GM21737 (cell line): Measurements from ENCODE around the gene ZNF416.

ENCODE experiments used
- ATAC-seq: cut with Tn5 transposase; IDR thresholded peaks from one replicate; pipeline ENCODE4 v1.9.1; 2021; ENCODE audit warnings: mild to moderate bottlenecking, moderate library complexity; ENCODE audit not compliant: unreplicated experiment

ZNF416 gene

DNA sequence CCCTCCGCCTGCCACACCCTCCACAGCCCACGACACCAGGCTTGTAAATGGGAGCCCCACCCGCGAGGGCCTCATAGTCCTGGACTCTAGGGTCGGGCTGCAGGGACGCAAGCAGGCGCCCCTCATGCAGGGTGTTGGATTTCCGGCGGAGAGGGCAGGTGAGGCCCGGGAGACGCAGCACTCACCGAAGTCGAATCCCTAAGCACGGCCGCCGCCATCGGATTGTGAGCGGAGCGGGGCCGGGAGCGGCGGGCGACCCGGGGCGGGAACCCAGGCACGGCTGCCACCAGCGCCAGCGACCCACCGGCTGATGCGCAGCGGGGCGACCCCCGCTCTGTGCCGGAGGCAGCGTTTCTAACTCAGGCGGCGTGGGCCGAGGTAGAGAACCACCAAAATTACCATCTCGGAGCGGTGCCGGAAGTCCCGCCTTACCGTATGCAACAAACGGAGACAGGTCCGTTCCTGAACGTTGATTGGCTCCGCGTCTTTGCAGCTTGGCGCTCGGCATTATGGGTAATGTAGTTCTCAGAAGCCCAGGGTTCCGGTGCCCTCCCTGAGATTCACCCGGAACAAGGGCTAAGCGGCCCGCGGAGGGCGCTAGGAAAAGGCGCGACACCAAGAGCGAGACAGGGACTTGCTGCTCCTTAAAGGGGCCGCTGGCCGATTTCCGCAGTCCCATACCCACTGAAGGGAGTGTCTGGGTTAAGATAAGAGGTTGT lies at the start of gene ZNF416:
Gene ZNF416 (minus strand): TSS at position 425 of the 719 bp plus-strand sequence. CDS start 207 bp downstream, at position 218.
- ATAC-seq, result peak; percentile 83

DNA sequence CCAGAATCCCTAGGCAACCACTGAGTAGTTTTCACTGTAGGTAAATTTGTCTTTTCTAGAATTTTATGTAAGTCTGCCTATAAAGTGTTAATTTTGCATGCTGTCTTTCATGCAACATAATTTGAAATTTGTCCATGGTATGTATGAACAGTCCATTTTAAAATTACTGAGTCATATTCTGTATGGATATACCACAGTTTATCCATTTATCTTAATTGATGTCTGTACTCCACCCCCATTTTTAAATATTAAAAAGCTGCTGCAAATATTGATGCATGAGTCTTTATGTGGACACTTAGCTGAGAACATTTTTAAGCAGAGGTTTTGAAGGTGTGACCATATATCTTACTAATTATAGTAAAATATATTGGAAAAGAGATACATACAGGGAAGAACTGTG lies 44.4 kb upstream of the ZNF416 start:
- no peak for ATAC-seq

DNA sequence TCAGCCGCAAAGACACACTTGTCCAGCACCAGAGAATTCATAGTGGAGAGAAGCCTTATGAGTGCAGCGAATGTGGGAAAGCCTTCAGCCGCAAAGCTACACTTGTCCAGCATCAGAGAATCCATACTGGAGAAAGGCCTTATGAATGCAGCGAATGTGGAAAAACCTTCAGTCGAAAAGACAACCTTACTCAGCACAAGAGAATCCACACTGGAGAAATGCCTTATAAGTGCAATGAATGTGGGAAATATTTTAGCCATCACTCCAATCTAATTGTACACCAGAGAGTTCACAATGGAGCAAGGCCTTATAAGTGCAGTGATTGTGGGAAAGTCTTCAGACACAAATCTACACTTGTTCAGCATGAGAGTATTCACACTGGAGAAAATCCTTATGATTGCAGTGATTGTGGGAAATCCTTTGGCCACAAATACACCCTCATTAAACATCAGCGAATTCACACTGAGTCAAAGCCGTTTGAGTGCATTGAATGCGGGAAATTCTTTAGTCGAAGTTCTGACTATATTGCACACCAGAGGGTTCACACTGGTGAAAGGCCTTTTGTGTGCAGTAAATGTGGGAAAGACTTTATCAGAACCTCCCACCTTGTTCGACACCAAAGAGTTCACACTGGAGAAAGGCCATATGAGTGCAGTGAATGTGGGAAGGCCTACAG lies 42.1 kb upstream of the ZNF416 start:
- ATAC-seq, result no peak

DNA sequence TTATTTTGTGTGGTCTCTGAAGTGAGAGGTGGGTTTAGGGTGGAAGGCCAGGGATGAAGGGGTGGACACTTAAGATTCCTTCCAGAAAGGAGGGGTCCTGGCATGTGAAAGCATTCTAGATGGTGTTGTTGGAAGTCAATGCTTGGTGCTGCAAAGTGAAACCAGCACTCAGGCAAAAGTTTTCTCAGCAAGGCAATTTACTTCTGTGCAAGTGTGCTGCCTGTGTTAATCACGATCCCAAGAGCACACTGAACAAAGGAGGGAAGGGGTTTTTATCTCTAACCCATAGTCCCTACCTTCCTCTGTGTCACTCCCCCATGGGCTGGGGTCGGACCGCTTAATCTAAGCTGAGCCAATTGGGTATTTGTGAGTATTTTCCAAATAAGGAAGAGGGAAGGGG lies 36.6 kb upstream of the ZNF416 start:
- ATAC-seq, result no peak

DNA sequence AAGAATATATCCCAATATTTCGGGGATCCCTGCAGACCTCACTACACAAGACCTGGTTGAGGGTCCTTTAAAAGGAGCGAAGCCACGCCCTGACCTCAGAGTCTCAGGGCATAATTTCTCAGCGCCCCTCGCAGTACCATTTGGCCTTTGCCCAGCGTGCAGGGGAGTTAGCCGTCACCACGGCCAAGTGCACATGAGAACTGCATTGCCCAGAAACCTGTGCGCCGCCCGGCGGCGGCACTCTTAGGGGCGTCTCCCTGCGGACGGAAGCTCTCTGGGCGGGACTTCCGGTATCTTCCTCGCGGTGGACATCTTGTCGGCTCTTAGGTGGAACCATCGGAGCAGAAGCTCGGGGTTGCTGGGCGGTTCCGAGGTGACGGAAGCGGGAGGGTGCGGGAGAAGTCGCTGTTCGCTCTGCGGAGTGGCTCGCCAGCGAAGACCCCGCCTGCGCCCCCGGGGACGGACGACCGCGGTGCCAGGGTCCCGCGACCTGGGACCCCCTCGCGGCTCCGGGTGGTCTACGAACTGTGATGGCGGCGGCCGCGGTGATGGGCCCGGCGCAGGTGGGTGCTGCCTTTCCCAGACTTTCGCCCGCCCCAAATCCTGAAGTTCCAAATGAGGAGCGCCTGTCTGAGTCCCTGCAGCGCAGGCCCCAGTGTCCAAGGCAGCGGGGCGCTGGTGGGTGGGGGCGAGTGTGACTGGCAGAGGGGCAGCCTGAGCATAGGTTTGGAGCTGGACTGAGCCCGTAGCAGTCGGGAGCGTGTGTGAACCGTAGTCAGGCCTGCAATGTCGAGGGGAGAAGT lies 35.4 kb upstream of the ZNF416 start, which contains the start of gene ZNF134:
Gene ZNF134 (plus strand): TSS at position 302 of the 803 bp plus-strand sequence. CDS start 5,227 bp downstream, outside the sequence.
- peak; percentile 91 for ATAC-seq

DNA sequence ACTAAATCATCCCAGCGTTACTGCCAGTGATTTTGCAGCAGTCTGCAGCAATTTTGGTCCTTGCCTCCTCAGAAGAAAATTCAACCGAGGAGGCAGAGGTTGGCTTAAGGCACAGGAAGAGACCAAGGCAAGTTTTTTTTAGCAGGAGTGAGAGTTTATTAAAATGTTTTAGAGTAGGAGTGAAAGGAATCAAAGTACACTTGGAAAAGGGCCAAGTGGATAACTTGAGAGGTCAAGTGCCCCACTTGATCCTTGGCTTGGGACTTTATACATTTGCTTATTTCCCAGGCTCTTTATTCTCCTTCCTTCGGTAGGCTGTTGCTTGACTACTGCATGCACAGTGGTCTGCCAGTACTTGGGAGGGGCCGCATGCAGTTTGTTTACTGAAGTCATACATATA lies 32.4 kb upstream of the ZNF416 start:
- ATAC-seq, result no peak

DNA sequence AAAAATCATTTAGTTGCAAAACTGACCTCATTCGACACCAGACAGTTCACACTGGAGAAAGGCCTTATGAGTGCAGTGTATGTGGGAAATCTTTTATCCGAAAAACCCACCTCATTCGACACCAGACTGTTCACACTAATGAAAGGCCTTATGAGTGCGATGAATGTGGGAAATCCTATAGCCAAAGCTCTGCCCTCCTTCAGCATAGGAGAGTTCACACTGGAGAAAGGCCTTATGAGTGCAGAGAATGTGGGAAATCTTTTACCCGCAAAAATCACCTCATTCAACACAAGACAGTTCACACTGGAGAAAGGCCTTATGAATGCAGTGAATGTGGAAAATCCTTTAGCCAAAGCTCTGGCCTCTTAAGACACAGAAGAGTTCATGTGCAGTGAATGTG lies 28.2 kb upstream of the ZNF416 start:
- no peak for ATAC-seq

DNA sequence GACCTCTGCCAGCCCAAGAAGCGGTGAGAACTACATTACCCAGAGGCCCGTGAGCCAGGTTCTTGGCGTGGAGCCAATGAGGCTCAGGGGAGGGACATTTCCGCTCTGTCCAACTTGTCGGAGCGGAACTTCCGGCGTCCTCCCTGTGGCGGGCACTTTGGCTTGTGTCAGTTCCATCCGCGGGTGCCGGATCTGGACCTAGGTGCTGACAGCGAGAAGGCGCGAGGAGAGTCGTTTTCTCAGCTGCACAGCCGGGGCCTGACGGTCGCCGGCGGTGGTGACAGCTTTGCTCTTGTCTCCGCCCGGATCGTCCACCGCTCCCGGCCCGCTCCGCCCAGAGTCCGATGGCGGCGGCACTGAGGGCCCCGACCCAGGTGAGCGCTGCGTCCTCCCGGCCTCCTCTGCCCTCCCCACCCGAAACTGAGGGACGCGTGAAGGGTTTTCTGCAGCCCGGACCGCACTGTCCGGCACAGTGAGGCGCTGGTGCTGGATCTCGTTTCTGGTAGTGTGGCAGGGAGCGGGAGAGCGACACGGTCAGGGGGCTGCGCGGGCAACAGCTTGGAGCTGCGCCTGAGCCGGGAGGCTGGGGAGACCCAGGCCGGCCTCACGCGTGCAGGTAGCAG lies 21.2 kb upstream of the ZNF416 start, which contains the start of gene ZNF530:
Gene ZNF530 (plus strand): TSS at position 125 of the 623 bp plus-strand sequence. CDS start 4,461 bp downstream, outside the sequence.
- peak; percentile 85 for ATAC-seq

DNA sequence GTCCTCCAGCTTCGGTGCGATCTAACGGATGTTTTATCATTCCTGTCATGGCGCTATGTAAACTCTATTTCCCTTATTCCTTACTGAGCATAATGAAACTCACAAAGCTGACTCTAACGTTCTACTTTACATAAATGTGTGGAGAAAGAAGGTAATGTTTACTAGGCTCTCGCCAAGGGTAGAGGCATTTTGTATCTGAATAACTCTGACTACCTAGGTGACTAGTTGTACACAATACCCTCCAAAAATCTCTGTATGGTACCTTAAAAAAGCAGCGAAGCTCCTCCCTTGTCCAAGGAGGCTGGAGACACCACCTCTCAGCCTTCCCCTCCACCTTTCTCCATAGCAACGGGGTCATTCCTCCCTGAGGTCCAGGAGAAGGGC lies 20.7 kb upstream of the ZNF416 start:
- ATAC-seq, result peak; percentile 17

DNA sequence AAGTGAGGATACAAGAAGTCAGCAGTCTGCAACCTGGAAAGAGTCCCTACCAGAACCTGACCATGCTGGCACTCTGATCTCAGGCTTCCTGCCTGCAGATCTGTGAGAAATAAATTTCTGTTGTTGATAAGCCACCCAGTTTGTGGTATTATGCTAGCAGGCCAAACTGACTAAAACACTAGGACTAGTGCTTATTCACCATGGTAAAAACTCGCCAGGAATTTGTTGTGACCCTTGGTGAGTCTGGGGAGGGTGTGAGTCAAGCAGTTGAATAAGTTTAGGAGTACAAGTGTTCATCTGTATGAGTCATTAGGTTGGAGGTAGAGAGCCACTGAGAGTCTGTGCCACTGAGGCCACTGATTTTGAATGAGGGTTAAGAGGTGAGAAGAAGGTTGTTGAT lies 8.8 kb upstream of the ZNF416 start:
- no peak for ATAC-seq

DNA sequence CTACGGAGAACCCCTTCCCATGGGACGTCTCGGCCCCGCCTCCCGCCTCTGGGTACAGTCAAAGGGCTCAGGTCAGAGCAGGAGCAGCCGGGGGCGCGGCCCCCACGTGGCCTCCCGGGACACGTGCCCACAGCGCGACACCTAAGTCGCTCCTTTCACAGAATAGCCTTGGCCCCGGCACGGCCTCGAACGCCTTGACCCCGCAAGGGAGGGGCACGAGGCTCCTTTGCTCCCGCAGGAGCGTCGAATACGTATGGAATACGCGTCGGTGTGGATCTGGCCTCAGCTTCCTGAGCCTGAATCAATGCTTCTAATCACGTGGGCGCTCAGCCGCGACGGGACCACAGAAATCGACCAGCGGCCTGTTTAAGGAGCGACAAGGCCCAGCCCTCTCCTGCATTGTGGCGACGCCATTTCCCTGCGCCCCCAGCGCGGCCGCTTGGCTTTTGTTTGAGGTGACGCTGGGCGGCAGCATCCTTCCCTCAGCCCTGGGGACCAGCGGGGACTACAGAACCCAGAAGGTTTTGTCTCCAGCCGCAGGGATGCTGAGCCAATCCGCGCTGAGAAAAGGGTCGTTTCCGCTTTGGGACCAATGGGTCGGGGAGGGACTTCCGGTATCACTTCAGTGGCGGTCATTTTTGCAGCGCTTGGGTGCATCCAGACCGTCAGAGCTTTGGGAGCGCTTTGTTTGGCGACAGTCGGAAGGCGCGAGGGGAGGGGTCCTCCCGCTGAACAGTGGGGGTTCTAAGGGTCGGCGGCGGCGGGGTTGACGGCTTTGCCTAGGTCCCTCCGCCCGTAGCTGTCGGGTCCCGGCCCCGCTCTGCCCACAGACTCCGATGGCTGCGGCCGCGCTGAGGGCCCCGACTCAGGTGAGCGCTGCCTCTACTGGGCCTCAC lies 5.1 kb upstream of the ZNF416 start, which contains the start of gene ZIK1:
Gene ZIK1 (plus strand): TSS at position 625 of the 896 bp plus-strand sequence. CDS start 212 bp downstream, at position 837.
- ATAC-seq, result peak; percentile 81

DNA sequence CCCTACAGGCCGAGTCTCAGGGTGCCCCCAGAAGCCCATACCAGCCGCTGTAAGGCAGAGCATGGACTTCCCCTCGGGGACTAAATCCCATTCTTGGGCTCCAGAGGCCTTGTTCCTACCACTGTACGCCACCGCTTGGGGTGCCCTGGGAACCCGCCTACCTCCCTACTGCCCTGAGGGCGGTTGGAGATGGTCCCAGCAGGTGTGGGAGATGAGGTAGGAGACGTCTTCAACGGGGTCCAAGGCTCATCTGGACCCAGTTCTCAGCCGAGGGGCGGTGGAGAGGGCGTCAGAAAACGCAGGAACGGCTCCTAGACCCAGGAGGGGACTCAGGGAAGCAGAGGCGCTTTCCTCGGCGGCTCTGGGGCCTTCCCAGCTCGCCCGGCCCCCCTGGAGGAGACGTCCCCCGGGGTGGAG lies 4.4 kb upstream of the ZNF416 start:
- ATAC-seq, result no peak

DNA sequence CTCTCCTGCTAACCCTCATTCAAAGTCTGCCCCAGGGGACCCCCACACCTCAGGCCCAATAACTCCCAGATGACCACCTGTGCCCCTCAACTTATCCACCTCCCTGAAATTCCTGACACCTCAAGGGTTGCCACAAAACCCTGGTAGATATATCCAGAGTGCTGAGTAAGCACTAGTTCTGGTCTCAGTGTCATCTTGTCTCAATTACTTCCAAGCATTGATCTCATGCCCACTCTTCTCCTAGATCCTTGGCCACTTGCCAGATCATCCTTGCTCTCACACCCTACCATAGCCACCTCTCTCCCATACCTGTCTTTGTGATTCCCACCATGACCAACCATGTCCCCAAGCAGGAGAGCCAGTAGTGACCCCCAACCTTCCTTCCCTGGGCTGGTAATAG lies 2.0 kb downstream of the ZNF416 start:
- ATAC-seq, result no peak

DNA sequence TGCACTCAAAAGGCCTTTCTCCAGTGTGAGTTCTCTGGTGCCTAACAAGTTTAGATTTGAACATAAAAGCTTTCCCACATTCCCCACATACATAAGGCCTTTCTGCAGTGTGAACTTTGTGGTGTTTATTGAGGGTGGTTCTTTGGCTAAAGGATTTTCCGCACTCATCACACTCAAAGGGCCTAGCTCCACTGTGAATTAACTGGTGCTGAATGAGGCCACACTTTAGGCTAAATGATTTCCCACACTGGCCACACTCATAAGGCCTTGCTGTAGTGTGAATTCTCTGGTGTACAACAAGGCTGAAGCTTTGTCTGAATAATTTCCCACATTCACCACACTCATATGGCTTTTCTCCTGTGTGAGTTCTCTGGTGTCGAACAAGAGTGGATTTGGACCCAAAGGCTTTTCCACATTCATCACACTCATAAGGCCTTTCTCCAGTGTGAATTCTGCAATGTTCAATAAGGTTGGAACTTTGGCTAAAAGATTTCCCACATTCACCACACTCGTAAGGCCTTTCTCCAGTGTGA lies 6.2 kb downstream of the ZNF416 start:
- ATAC-seq, result no peak

DNA sequence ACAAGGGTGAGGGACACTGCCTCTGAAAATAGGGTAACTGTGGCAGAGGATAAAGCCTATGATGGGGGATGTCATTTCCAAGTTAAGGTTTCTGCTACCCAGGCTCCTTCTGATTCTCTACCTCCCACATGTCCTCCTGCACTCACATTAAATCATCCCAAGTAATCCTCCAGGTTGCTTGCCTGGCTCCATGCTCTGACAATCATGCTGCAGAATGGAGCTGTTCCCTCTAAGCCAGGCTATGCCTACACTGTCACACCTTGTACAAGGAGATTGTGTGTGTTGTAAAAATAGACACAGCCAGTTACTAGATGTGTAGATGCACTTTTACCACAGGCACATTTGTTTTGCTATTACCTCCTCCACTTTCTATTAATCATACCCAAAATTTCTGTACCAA lies 8.0 kb downstream of the ZNF416 start:
- no peak for ATAC-seq

DNA sequence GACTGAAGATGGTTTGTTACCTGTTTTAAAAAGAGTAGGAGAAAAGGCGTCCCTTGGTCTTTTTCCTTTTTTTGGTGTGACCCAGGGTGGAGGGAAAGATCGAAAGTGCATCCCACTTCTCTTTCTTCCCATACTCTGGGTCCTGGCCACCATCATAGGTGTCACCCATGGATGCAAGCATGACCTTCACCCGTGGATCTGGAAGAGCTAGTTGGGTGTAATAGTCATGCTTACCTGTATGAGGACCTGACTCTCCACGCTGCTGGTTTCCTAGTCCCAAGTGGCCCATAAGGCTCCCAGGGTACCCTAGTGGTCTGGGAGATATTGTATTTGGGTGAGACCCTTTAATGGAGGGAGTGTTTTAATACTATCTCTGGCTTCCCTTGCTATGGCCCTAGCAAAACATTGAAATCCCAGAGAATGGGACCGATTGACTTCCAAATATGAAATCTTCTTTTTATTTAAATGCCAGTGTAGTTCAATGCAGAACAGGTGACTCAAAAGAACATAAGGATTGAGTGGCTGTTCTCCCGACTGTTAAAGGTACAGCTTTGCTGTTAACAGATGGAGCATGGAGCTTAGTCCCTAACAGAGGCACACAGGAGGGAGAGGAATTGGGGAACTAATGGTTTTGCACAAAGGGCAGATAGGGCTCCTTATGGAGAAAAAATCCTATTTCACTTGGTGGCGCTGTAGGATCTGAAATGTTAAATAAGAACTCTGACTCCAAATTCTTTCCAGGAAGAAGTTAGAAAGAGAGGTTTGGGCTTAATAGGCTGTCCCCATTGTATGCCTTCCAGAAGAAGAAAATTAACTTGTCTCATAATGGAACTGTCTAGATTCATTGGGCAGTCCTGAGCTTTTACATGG lies 12.1 kb downstream of the ZNF416 start:
- ATAC-seq, result no peak

DNA sequence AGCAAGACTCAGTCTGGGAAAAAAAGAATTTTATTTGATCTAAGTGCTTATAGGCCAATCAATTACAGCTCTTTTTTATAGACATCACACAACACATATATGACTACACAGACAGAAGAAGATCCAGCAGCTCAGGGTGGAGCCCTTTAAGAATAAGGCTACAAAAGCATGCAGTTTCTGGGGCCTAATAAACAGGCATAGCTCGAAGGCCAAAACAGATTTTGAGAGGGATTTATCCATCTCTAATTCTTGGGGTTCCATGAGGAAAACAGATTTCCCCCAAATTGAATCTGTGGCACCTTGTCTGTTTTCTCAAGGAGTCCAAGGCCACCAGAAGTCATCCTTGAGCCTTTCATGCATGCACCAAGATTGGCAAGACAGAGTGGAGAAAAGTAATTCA lies 15.2 kb downstream of the ZNF416 start:
- no peak for ATAC-seq

DNA sequence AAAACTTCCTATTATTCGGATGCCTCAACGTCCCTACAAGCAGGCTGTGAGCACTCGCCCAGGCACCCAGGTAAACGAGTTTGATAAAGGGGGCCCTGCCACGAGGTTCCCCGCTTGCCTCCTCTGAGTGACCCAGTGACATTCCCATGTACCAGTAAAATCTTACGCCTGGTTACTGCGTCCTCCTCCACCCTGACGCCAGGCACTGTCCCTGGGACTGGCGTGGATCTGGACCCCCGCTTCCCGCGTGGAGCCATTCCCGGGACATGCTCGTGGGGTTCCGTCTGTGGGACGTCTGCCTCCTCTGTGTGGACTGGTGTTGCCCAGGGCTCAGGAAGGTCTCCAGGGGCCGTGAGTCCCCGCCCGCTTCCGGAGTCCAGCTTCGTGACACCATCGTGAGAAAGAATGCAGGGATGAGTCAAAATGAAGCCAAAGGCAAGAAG lies 18.6 kb downstream of the ZNF416 start:
- ATAC-seq, result peak; percentile 16
